GM10248 (cell line): ENCODE results near the gene BUD23.

Source experiments
- CTCF ChIA-PET: fragments of 300-600 bp; sonication (Branson Sonifier 250); formaldehyde crosslinking; extraction: SDS; loops from one replicate; lab custom pipeline; 2021; ENCODE audit warnings: antibody characterized with exemption; lab: Yijun Ruan, JAX
- POLR2A ChIA-PET: fragments of 350-650 bp; sonication (Branson Sonifier 250); formaldehyde crosslinking; extraction: SDS; loops from one replicate; lab custom pipeline; 2020; ENCODE audit warnings: antibody characterized with exemption; lab: Yijun Ruan, JAX
- DNase-seq: peaks from one replicate; pipeline ENCODE4 v3.0.0; 2012; ENCODE audit errors: extremely low spot score
- CTCF ChIP-seq: IDR thresholded peaks from 2 replicates; pipeline ENCODE4 v1.5.1; 2012; ENCODE audit warnings: mild to moderate bottlenecking, low read depth; ENCODE audit errors: extremely low read depth, missing control alignments, control extremely low read depth

BUD23 gene

GRCh38 chr7:73681031-73681430, 2.4 kb upstream of the BUD23 start:
- POLR2A ChIA-PET = no interaction called here
- no peak for TF ChIP-seq CTCF
- DNase-seq = no peak
- CTCF ChIA-PET = no interaction called here

GRCh38 chr7:73682745-73683055, 697 bp upstream of the BUD23 start:
- POLR2A ChIA-PET = no interaction called here
- CTCF ChIA-PET = no interaction called here
- DNase-seq = no peak
- TF ChIP-seq CTCF = no peak

- DNase-seq = no peak
- POLR2A ChIA-PET = interaction anchor here (1.0 kb wide), 2 partner anchors 13 to 17 kb away, joined by 3 to 5 read pairs; no protein-coding TSS in a partner anchor
- CTCF ChIA-PET = interaction anchor here (0.8 to 0.9 kb wide), 3 partner anchors 9 to 77 kb away, joined by 3 read pairs; no protein-coding TSS in a partner anchor
- no peak for TF ChIP-seq CTCF
Observed at GRCh38 chr7:73683788-73684693, 644 bp downstream of the BUD23 start.

GRCh38 chr7:73685311-73685710, 1.9 kb downstream of the BUD23 start:
- ChIA-PET POLR2A (no interaction called here), CTCF (no interaction called here)
- no peak for TF ChIP-seq CTCF
- no peak for DNase-seq

GRCh38 chr7:73688288-73688687, 4.9 kb downstream of the BUD23 start:
- CTCF ChIA-PET = no interaction called here
- POLR2A ChIA-PET = no interaction called here
- DNase-seq = no peak
- TF ChIP-seq CTCF = no peak

GRCh38 chr7:73690646-73691045, 7.2 kb downstream of the BUD23 start:
- DNase-seq = no peak
- TF ChIP-seq CTCF = no peak
- ChIA-PET POLR2A (interaction anchor here (1.1 kb wide), 1 partner anchor 13 kb away, joined by 3 read pairs; no protein-coding TSS in a partner anchor), CTCF (interaction anchor here (1.0 to 1.4 kb wide), 2 partner anchors 44 to 84 kb away, joined by 3 to 4 read pairs; no protein-coding TSS in a partner anchor)
